Raji (cell line): ENCODE data around the gene ECM1.

ENCODE experiments used
- POLR2A ChIP-seq: IDR thresholded peaks from 2 replicates; pipeline ENCODE4 v1.6.1; 2011; ENCODE audit warnings: low read depth, low read length, control low read depth; ENCODE audit not compliant: insufficient read depth

Gene ECM1

DNA sequence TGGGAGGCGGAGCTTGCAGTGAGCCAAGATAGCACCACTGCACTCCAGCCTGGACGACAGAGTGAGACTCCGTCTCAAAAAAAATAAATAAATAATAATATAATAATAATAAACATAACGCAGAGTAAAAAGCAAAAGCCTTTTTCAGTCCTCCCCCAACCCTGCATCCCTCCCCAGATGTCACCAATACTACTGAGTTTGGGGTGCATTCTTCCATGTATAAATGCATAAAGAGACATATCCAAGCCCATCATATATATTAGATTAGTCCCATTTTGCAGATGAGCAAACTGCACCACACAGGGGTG is 40.4 kb downstream of the ECM1 start:
- no peak for TF ChIP-seq POLR2A

DNA sequence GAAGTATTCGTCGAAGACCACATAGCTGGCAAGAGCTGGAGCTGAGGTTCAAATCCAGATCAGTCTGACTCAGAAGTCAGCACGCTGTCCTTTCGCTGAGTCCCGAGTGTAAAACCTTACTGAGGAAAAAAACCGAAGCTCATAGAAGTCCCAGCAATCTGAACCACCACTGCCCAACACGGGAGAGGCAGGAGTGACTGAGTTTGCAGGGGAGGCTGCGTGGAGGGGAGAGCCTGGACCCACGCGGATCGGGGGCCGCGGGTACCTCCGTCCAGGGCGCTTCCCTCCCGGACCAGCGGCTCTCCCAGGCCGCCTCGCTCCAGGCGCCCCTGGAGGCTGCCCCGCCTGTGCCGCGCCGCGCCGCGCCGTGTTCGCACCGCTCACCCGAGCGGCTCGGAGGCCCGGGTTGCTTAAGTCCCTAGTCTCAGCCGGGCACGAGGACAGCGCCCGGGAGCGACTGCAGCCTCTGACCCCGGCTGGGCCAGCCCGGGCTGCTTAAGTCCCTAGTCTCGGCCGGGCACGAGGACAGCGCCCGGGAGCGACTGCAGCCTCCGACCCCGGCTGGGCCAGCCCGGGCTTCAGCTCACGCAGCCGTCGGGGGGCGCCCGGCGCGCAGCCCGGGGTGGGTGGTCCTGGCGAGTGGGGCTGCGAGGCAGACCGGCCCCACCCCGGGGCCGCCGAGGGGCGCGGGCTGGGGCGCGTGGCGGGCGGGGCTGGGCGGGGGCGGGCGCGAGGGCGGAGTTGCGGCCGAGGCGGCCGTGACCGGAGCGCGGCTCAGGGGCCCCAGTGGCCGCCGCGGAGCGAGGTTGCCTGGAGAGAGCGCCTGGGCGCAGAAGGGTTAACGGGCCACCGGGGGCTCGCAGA is 41.0 kb downstream of the ECM1 start, which contains the start of gene ADAMTSL4:
Gene ADAMTSL4 (plus strand): TSS at position 777 of the 864 bp plus-strand sequence. CDS start 2,881 bp downstream, outside the sequence.
- TF ChIP-seq POLR2A, result no peak

DNA sequence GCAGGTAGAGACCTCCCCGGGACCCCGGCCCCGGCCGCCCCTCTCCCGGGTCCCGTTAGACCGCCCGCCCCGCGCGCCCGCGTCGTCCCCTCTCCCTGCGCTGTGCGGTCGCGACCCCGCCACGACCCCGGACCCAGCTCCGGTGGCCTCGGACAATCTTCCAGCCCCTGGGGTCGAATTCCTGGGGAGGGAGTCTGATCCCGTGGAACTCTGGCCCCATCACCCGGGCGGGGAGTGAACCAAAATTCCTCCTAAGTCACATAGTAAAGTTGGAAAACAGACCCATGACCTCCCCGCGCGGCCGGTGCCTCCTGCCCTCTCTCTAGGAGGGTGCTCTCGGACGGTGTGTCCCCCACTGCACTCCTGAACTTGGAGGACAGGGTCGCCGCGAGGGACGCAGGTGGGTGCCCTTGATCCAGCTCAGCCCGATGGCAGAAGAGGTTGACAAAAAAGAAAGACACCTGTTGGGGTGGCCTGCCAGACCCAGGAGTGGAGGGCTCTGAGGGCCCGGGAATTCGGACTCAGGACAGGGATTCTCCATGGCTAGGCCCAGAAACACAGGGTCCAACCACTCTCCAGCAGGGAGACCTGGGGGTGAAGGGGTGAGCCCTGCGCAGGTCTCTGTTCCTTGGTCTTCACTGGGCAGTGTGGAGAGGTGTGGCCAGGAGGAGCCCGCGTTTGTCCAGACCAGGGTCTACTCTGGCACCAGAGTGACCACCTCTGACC is 41.8 kb downstream of the ECM1 start:
- no peak for TF ChIP-seq POLR2A

DNA sequence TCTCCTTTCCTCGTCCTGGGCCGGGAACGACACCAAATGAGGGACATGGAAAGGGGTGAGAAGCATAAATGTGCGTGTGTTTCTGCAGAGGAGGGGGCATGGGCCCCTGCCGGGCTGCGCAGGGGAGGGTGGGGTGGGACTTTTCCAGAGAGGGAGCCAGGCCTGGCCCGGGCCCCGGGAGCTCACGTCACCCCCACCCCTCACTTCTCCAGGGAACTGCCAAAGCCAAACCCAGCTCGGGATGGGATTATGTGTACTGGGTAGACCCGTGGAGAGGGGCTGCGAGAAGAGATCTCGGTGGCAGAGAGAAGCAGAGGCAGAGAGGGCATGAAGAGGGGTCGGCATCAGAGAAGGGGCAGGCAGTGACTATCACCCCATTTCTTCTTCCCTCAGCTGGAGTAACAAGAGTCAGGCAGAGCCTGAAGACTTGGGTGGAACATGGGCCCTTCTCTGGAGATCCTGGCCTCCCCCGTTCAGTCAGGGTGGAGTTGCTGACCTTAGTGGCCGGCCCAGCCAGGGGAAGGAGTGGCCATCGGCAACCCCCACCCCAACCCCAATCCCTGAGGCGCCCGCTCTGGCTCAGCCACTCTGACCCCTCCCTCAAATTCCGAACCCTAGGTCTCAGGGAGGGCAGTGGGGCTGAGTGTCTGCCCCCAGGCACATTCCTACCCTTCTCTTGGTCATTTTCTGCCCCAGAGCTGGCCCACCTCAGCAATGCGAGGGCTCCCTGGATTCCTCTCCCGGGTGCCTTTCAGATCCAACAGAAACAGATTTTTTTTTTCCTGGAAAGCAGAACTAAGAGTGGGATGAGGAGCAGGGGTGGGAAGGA is 42.5 kb downstream of the ECM1 start:
- no peak for TF ChIP-seq POLR2A

DNA sequence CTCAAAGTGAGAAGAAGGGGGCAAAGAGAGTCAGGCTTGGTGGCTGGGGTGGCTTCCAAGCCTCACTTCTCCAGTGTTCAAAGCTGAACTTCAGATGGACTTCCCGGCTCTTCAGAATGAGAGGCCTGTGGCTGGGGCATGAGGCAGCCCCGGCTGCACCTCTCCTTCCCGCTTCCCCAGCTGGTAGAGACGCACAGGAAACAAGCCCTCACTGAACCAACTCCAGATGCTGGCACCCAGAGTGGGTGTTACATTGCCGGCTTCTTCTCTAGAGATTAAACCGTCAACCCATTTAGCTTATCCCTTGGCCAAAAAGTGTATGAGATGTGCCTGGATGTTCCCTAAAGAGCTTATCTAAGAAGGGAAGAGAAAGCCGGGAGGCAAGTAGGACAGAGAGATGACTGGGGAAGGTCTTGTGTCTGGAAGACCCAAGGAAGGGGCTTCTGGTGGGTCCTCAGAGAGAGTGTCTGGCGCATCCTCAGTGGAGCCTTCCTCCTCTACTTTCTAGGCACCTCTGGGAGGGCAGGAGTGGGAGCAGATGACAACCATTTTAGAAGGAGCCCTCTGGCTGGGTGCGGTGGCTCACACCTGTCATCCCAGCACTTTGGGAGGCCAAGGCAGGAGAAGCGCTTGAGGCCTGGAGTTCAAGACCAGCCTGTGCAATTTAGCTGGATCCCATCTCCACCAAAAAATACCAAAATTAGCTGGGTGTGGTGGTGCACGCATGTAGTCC is 43.3 kb downstream of the ECM1 start:
- TF ChIP-seq POLR2A, result no peak

DNA sequence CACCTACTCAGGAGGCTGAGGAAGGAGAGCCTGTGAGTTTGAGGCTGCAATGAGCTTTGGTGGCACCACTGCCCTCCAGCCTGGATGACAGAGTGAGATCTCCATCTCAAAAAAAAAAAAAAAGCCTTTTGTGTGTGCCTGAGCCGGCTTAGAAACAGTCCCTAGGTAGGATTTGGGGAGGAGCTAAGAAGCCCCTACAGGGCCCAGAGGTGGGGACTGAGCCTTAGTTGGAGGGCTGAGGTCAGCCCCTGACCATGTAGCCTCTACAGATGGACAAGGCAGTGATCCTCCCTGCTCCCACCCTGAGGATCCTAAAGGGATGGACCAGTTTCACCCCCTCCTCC is 43.8 kb downstream of the ECM1 start:
- no peak for TF ChIP-seq POLR2A

DNA sequence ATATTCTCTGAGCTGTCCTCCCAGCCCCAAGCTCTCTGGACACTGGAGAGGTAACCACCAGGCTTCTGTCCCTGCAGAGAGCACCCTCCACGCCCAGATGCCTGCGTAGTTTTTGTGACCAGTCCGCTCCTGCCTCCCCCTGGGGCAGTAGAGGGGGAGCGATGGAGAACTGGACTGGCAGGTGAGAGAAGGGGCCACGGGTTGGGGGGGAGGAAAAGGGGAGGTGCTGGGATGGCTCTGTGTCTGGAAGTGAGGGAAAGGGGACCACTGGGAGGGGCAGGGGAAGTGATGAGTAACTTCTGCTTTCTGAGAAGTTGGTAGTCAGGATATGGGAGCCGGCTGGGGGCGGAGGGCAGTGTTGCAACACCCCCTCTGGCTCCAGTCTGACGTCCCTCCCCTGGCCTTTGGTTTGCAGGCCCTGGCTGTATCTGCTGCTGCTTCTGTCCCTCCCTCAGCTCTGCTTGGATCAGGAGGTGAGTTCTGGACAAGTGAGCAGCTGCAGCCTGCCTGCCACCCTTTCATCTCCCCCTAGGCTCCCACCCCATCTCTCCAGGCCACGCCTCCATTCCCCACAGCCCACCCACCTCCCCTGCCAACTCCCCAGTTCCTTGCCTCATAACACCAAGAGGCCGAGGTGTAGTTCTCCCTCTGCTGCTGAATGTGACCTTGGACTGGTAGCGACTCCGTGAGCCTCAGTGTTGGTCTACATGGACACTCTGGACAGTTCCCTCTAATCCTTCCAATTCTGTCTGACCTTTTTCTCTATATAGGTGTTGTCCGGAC is 44.4 kb downstream of the ECM1 start:
- TF ChIP-seq POLR2A, result no peak

DNA sequence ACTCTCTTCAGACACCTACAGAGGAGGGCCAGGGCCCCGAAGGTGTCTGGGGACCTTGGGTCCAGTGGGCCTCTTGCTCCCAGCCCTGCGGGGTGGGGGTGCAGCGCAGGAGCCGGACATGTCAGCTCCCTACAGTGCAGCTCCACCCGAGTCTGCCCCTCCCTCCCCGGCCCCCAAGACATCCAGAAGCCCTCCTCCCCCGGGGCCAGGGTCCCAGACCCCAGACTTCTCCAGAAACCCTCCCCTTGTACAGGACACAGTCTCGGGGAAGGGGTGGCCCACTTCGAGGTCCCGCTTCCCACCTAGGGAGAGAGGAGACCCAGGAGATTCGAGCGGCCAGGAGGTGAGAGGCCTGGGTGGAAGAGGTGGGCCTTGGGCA is 45.0 kb downstream of the ECM1 start:
- no peak for TF ChIP-seq POLR2A

DNA sequence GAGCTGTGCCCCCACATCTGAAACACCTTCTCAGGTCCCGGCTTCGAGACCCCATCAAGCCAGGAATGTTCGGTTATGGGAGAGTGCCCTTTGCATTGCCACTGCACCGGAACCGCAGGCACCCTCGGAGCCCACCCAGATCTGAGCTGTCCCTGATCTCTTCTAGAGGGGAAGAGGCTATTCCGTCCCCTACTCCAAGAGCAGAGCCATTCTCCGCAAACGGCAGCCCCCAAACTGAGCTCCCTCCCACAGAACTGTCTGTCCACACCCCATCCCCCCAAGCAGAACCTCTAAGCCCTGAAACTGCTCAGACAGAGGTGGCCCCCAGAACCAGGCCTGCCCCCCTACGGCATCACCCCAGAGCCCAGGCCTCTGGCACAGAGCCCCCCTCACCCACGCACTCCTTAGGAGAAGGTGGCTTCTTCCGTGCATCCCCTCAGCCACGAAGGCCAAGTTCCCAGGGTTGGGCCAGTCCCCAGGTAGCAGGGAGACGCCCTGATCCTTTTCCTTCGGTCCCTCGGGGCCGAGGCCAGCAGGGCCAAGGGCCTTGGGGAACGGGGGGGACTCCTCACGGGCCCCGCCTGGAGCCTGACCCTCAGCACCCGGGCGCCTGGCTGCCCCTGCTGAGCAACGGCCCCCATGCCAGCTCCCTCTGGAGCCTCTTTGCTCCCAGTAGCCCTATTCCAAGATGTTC is 45.6 kb downstream of the ECM1 start:
- TF ChIP-seq POLR2A, result no peak

DNA sequence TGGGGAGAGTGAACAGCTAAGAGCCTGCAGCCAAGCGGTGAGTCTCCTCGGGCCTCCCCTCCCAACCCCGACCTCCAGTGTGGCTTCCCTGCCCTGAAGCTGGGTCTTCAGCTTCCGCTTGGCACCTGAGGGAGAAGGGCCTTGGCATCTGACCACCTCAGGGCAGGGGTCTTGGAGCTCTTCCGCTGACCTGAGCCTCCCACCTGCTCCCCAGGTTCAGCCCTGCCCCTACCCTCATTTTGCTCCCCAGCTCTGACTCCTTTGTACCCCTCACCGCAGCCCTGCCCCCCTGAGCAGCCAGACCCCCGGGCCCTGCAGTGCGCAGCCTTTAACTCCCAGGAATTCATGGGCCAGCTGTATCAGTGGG is 46.2 kb downstream of the ECM1 start:
- no peak for TF ChIP-seq POLR2A

DNA sequence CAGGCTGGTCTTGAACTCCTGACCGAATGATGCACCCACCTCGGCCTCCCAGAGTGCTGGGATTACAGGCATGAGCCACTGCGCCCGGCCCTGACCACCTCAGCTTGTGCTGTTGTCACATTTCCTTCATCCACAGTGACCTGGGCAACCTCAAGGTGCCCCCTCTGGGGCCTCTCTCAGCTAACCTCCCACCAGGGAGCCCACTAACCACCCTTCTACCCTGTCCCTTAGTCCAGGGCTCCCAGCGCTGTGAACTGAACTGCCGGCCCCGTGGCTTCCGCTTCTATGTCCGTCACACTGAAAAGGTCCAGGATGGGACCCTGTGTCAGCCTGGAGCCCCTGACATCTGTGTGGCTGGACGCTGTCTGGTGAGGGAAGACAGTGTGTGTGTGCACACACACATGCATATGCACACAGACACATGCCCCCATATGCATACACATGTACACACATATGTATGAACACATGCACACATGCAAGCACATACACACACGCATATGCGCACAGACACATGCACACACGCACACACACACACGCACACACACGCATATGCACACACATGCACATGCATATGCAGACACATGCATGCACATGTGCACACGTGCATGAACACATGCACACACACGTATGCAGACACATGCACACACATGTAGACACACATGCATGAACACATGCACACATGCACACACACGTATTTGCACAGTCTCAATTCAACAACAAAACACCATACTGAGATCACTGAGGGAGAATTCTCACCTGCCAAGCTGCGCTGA is 47.5 kb downstream of the ECM1 start:
- no peak for TF ChIP-seq POLR2A

DNA sequence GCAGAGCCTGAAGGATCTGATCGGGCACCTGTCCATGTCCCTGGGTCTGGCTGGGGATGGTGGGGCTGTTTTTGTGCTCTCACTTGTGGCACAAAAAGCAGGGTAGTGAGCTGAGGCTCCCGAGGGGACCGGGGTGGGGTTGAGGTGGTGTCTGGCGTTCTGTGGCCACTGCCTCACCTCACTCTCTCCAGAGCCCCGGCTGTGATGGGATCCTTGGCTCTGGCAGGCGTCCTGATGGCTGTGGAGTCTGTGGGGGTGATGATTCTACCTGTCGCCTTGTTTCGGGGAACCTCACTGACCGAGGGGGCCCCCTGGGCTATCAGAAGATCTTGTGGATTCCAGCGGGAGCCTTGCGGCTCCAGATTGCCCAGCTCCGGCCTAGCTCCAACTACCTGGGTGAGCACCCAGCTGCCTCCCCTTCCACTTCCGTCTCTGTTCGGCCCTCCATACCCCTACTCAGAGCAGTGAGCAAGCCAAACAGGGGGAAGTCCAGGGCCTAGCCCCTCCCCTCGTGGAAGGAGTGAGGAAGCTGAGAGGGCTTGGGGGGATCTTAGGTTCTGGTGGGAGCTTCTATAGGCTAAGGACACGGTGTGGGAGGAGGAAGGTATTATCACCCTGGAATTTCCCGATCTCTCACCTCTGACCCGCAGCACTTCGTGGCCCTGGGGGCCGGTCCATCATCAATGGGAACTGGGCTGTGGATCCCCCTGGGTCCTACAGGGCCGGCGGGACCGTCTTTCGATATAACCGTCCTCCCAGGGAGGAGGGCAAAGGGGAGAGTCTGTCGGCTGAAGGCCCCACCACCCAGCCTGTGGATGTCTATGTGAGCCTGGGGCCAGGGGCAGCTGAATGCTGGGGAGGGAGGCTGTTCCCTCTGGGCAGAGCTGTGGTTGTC is 48.3 kb downstream of the ECM1 start:
- TF ChIP-seq POLR2A, result no peak
